Testis (tissue), 2 donors: ENCODE data around the gene LHFPL3.

Experiments used
- CTCF ChIP-seq, 3 experiments: fragments of 450-650 bp in 2 of 3; fragments of 200-600 bp in 1 of 3; sonication (generic) in 1 of 3; IDR thresholded peaks; one replicate each; pipeline ENCODE4 v1.5.1; 2016 to 2019; ENCODE audit warnings: antibody characterized with exemption in 3 of 3, mild to moderate bottlenecking in 2 of 3, moderate library complexity in 1 of 3
- POLR2A ChIP-seq: fragments of 450-650 bp; IDR thresholded peaks from one replicate; pipeline ENCODE4 v1.6.1; 2017; ENCODE audit warnings: antibody characterized with exemption, mild to moderate bottlenecking, moderate library complexity

- TF ChIP-seq CTCF (IDR thresholded peaks at IDR 0.05): no peak
- TF ChIP-seq POLR2A: no peak
Observed at GRCh38 chr7:104850374-104850773, 522.0 kb downstream of the LHFPL3 start.
